IMR-90 (cell line): ENCODE data around the gene RAC3. TPM values are rescaled to one million over a fixed set of nuclear protein-coding genes. Genes with fewer than 3 reads are reported as not detected.

Experiments
- ATAC-seq: fragments of 200-7000 bp; cut with Tn5 transposase; 2 replicates; pipeline ENCODE4 v1.9.1; 2020; ENCODE audit warnings: low read depth, mild to moderate bottlenecking, moderate library complexity
- BruUV-seq: library from RNA; stranded (reverse); fragments of 400-500 nt; replicated peaks from 2 replicates; lab custom pipeline; 2021; lab: Mats Ljungman, UMichigan
- CTCF ChIA-PET: fragments of 300-600 bp; formaldehyde crosslinking; extraction: SDS; loops from one replicate; lab custom pipeline; 2021; ENCODE audit warnings: antibody characterized with exemption; lab: Yijun Ruan, JAX
- POLR2A ChIA-PET: fragments of 300-600 bp; sonication (Branson Sonifier 250); formaldehyde crosslinking; loops from one replicate; lab custom pipeline; 2022; ENCODE audit warnings: antibody characterized with exemption; ENCODE audit not compliant: unreplicated experiment; lab: Charles Lee
- DNase-seq: peaks from one replicate; pipeline ENCODE4 v3.0.0; 2013
- H2AFZ ChIP-seq: replicated peaks from 2 replicates; pipeline ENCODE3; 2013; ENCODE audit warnings: low read length, mild to moderate bottlenecking; ENCODE audit not compliant: poor library complexity
- H2AK5ac ChIP-seq: 2 replicates; pipeline ENCODE4 v1.6.1; 2013; ENCODE audit warnings: low read depth, low read length, inconsistent platforms
- H2AK9ac ChIP-seq: replicated peaks from 2 replicates; pipeline ENCODE3; 2013; ENCODE audit warnings: mild to moderate bottlenecking, low read depth, low read length, moderate library complexity; ENCODE audit not compliant: poor library complexity
- H2BK120ac ChIP-seq: 2 replicates; pipeline ENCODE4 v1.6.1; 2013; ENCODE audit warnings: low read depth, low read length, inconsistent platforms
- H2BK15ac ChIP-seq: 3 replicates; pipeline ENCODE4 v1.6.1; 2013; ENCODE audit warnings: low read depth, low read length, inconsistent platforms
- H2BK20ac ChIP-seq: 2 replicates; pipeline ENCODE4 v1.6.1; 2013; ENCODE audit warnings: low read depth, mild to moderate bottlenecking, inconsistent platforms, low read length, moderate library complexity
- H2BK5ac ChIP-seq: 2 replicates; pipeline ENCODE4 v1.6.1; 2013; ENCODE audit warnings: mild to moderate bottlenecking, low read depth, low read length, inconsistent platforms; ENCODE audit not compliant: poor library complexity, severe bottlenecking
- H3K14ac ChIP-seq: replicated peaks from 2 replicates; pipeline ENCODE4 v1.6.1; 2013; ENCODE audit warnings: low read depth, low read length, inconsistent platforms
- H3K18ac ChIP-seq: 2 replicates; pipeline ENCODE4 v1.6.1; 2013; ENCODE audit warnings: low read depth, low read length, control low read depth
- H3K23ac ChIP-seq: 2 replicates; pipeline ENCODE4 v1.6.1; 2013; ENCODE audit warnings: low read depth, low read length, inconsistent platforms
- H3K27ac ChIP-seq: 2 replicates; pipeline ENCODE4 v1.5.1; 2013; ENCODE audit warnings: mild to moderate bottlenecking, control low read depth, low read length; ENCODE audit not compliant: insufficient read depth
- H3K27me3 ChIP-seq: 2 replicates; pipeline ENCODE4 v1.6.1; 2013; ENCODE audit warnings: low read length; ENCODE audit not compliant: control insufficient read depth, insufficient read depth
- H3K36me3 ChIP-seq: 2 replicates; pipeline ENCODE4 v1.6.1; 2013; ENCODE audit warnings: low read length, mixed read lengths; ENCODE audit not compliant: control insufficient read depth, insufficient read depth
- H3K4ac ChIP-seq: 2 replicates; pipeline ENCODE4 v1.6.1; 2013; ENCODE audit warnings: low read depth, low read length, inconsistent platforms
- H3K4me1 ChIP-seq: 2 replicates; pipeline ENCODE4 v1.6.1; 2013; ENCODE audit warnings: low read length, mixed read lengths; ENCODE audit not compliant: control insufficient read depth, insufficient read depth
- H3K4me2 ChIP-seq: 2 replicates; pipeline ENCODE4 v1.6.1; 2013; ENCODE audit warnings: low read depth, mild to moderate bottlenecking, control low read depth, low read length, moderate library complexity
- H3K4me3 ChIP-seq: 2 replicates; pipeline ENCODE4 v1.5.1; 2013; ENCODE audit warnings: low read depth, mild to moderate bottlenecking, control low read depth, low read length, moderate library complexity; ENCODE audit not compliant: insufficient read depth
- H3K56ac ChIP-seq: 2 replicates; pipeline ENCODE4 v1.6.1; 2013; ENCODE audit warnings: low read length, inconsistent platforms; ENCODE audit not compliant: insufficient read depth; ENCODE audit errors: extremely low read depth
- H3K79me1 ChIP-seq, 2 experiments: 2 replicates each; pipeline ENCODE4 v1.6.1; 2013; ENCODE audit warnings: low read length in 2 of 2, inconsistent platforms in 1 of 2, low read depth in 1 of 2
- H3K9ac ChIP-seq: 2 replicates; pipeline ENCODE4 v1.6.1; 2013; ENCODE audit warnings: low read depth, low read length, control low read depth
- H3K9me1 ChIP-seq: 2 replicates; pipeline ENCODE4 v1.6.1; 2013; ENCODE audit warnings: low read length, inconsistent platforms; ENCODE audit not compliant: insufficient read depth
- H3K9me3 ChIP-seq: 2 replicates; pipeline ENCODE4 v1.6.1; 2013; ENCODE audit warnings: low read length; ENCODE audit not compliant: control insufficient read depth, insufficient read depth
- H4K20me1 ChIP-seq: 2 replicates; pipeline ENCODE4 v1.6.1; 2013; ENCODE audit warnings: low read length, inconsistent platforms; ENCODE audit not compliant: insufficient read depth
- H4K5ac ChIP-seq: 2 replicates; pipeline ENCODE4 v1.6.1; 2013; ENCODE audit warnings: mild to moderate bottlenecking, low read depth, low read length, control low read depth
- H4K8ac ChIP-seq, 2 experiments: 2 replicates each; pipeline ENCODE4 v1.6.1; 2013; ENCODE audit warnings: low read depth in 2 of 2, low read length in 2 of 2, control low read depth in 1 of 2, inconsistent platforms in 1 of 2
- H4K91ac ChIP-seq: 2 replicates; pipeline ENCODE4 v1.6.1; 2013; ENCODE audit warnings: low read depth, low read length, inconsistent platforms; ENCODE audit not compliant: insufficient read depth
- BHLHE40 ChIP-seq: fragments of 150-350 bp; IDR thresholded peaks from 2 replicates; pipeline ENCODE4 v1.6.1; 2016; ENCODE audit warnings: mild to moderate bottlenecking, low read depth, low read length
- CEBPB ChIP-seq: IDR thresholded peaks from 2 replicates; pipeline ENCODE4 v1.6.1; 2012; ENCODE audit warnings: low read depth, low read length, improper control_type of control experiment
- CHD1 ChIP-seq: IDR thresholded peaks from 2 replicates; pipeline ENCODE4 v1.6.1; 2012; ENCODE audit warnings: low read depth, low read length, improper control_type of control experiment
- CTCF ChIP-seq: conservative IDR thresholded peaks from 2 replicates; pipeline ENCODE4 v1.5.1; 2012; ENCODE audit warnings: mild to moderate bottlenecking, low read depth, low read length, improper control_type of control experiment
- ELK1 ChIP-seq: fragments of 150-350 bp; IDR thresholded peaks from 2 replicates; pipeline ENCODE4 v1.6.1; 2016; ENCODE audit warnings: low read depth, mild to moderate bottlenecking, low read length, moderate library complexity, borderline replicate concordance
- FOS ChIP-seq: fragments of 150-350 bp; IDR thresholded peaks from 2 replicates; pipeline ENCODE4 v1.6.1; 2016; ENCODE audit warnings: low read depth, low read length
- MAFK ChIP-seq: IDR thresholded peaks from 2 replicates; pipeline ENCODE4 v1.6.1; 2012; ENCODE audit warnings: low read depth, low read length, improper control_type of control experiment
- MAZ ChIP-seq: IDR thresholded peaks from 2 replicates; pipeline ENCODE4 v1.6.1; 2012; ENCODE audit warnings: low read depth, mild to moderate bottlenecking, low read length, improper control_type of control experiment, moderate library complexity, borderline replicate concordance
- MXI1 ChIP-seq: IDR thresholded peaks from 2 replicates; pipeline ENCODE4 v1.6.1; 2012; ENCODE audit warnings: low read depth, mild to moderate bottlenecking, low read length, moderate library complexity, borderline replicate concordance
- NFE2L2 ChIP-seq: fragments of 150-350 bp; IDR thresholded peaks from 2 replicates; pipeline ENCODE4 v1.6.1; 2016; ENCODE audit warnings: low read depth, mild to moderate bottlenecking, low read length
- POLR2A ChIP-seq: IDR thresholded peaks from 2 replicates; pipeline ENCODE4 v1.6.1; 2012; ENCODE audit warnings: mild to moderate bottlenecking, low read depth, low read length
- RAD21 ChIP-seq: IDR thresholded peaks from 2 replicates; pipeline ENCODE4 v1.6.1; 2012; ENCODE audit warnings: low read length, improper control_type of control experiment
- RCOR1 ChIP-seq: IDR thresholded peaks from 2 replicates; pipeline ENCODE4 v1.6.1; 2012; ENCODE audit warnings: mild to moderate bottlenecking, low read length, improper control_type of control experiment; ENCODE audit not compliant: insufficient replicate concordance
- RFX5 ChIP-seq: IDR thresholded peaks from 2 replicates; pipeline ENCODE4 v1.8.0; 2012; ENCODE audit warnings: low read depth, mild to moderate bottlenecking, low read length, moderate library complexity
- USF2 ChIP-seq: fragments of 150-350 bp; IDR thresholded peaks from 2 replicates; pipeline ENCODE4 v1.6.1; 2017; ENCODE audit warnings: mild to moderate bottlenecking, antibody characterized with exemption, low read length, low read depth
- WGBS, 2 experiments: methylation state at CpG; one replicate each; pipeline versions ENCODE4 v1.1.5 to v1.1.7; 2013; ENCODE audit warnings: missing lambda C conversion rate in 2 of 2; ENCODE audit not compliant: insufficient read length in 1 of 2; ENCODE audit errors: extremely low coverage in 2 of 2; 5-methylcytosine and 5-hydroxymethylcytosine counted together
- dilution Hi-C: fragments of 300-500 bp; cut with HindIII; formaldehyde crosslinking; loops from one replicate; pipeline ENCODE4 v1.14.3; 2018; ENCODE audit warnings: low sequenced_read_pairs; ENCODE audit not compliant: unreplicated experiment
- in situ Hi-C: fragments of 300-500 bp; cut with MboI; formaldehyde crosslinking; loops from 3 replicates; pipeline ENCODE4 v1.14.3; 2019; ENCODE audit warnings: low sequenced_read_pairs, inconsistent platforms, mixed read lengths
- intact Hi-C: fragments of 100-400 bp; cut with micrococcal nuclease; formaldehyde crosslinking; loops from 2 replicates; pipeline ENCODE4 v1.10.0; 2022
- polyA plus RNA-seq, 3 experiments: library from polyadenylated mRNA; depleted of rRNA; stranded (reverse); fragments of >200 nt; gene quantifications; 2 replicates each; pipeline ENCODE4 v1.2.3, GENCODE V29; 2012; ENCODE audit warnings: low replicate concordance in 1 of 3
- total RNA-seq: library from RNA; depleted of rRNA; stranded (reverse); fragments of >200 nt; gene quantifications from 2 replicates; pipeline ENCODE4 v1.2.3, GENCODE V29; 2012

RAC3 gene
- total and polyA plus RNA-seq, 2 of the 4 experiments (the other 2 are of a cell fraction): 5.7 to 23.4 TPM

- H3K4me2 ChIP-seq: no peak overlapping the region
- CTCF ChIA-PET: no interaction called here
These were observed 28.0 kb downstream of the RAC3 start for GRCh38 chr17:82059272-82060000.

More at GRCh38 chr17:82059272-82060000, 28.0 kb downstream of the RAC3 start:
- H3K18ac ChIP-seq: no peak overlapping the region
- DNase-seq (no peak), ATAC-seq (no peak)
- no peak overlapping the region for H3K4ac ChIP-seq
- no peak overlapping the region for H4K5ac ChIP-seq
- no peak overlapping the region for H2BK120ac ChIP-seq
- H3K27ac ChIP-seq: no peak overlapping the region
- no peaks in the 10 kb centered on the region; the same call in 1 of the 2 replicates for H3K4me1 ChIP-seq
- no peaks in the 10 kb centered on the region for H3K9me1 ChIP-seq
- no peak overlapping the region for H2BK15ac ChIP-seq
- no peak overlapping the region for H2BK20ac ChIP-seq
- peaks cover 11 to 24% of the 10 kb centered on the region in 2 experiments; a peak in 3 of 4 replicates for H3K79me1 ChIP-seq
- H4K8ac ChIP-seq: no peak overlapping the region
- no peak overlapping the region for H4K91ac ChIP-seq
- H3K36me3 ChIP-seq: peaks cover 81% of the 10 kb centered on the region
- POLR2A ChIA-PET: interaction anchor here (1.3 kb wide), 1 partner anchor 8 kb away, joined by 3 read pairs; no protein-coding TSS in a partner anchor
- no peak overlapping the region for H2BK5ac ChIP-seq
- no peak overlapping the region for H3K14ac ChIP-seq
- TF ChIP-seq MAZ: no peak
- no peak for TF ChIP-seq RAD21
- no peak for TF ChIP-seq RFX5
- TF ChIP-seq POLR2A: no peak
- no peak for TF ChIP-seq NFE2L2
- TF ChIP-seq USF2: no peak
- no peak for TF ChIP-seq MXI1
- no peak for TF ChIP-seq BHLHE40
- no peak for TF ChIP-seq RCOR1
- no peak for TF ChIP-seq CTCF
- TF ChIP-seq MAFK: no peak
- no peak for TF ChIP-seq CHD1
- no peak for TF ChIP-seq CEBPB
- TF ChIP-seq ELK1: no peak
- TF ChIP-seq FOS: no peak
- H2AFZ ChIP-seq: no peak overlapping the region
- no peak overlapping the region for H3K23ac ChIP-seq
- intact Hi-C loops (no loop called here), in situ Hi-C loops (no loop called here), dilution Hi-C loops (no loop called here)
- H3K27me3 ChIP-seq: no peaks in the 10 kb centered on the region
- no peak overlapping the region for H2AK5ac ChIP-seq
- H3K4me3 ChIP-seq: no peak overlapping the region
- WGBS, 2 experiments: 88% methylated on average over 15 of the region's 19 CpGs; no CpG with 5 or more reads in 1 of the 2 experiments
- H2AK9ac ChIP-seq: no peak overlapping the region
- H3K9ac ChIP-seq: no peak overlapping the region
- no peaks in the 10 kb centered on the region for H3K9me3 ChIP-seq
- no peak overlapping the region for H3K56ac ChIP-seq
- H4K20me1 ChIP-seq: no peaks in the 10 kb centered on the region; the same call in none of the 2 replicates
- BruUV-seq: no TSS peak
